Thymus (tissue), 11 donors: ENCODE results near the gene ZDHHC8. TPM values are rescaled to one million over a fixed set of nuclear protein-coding genes. Genes with fewer than 3 reads are reported as not detected.

Experiments used
- DNase-seq, 9 donors: peaks; one replicate each; pipeline ENCODE4 v3.0.0-alpha.2; 2013; ENCODE audit warnings: low spot score in 9 of 9, low read depth in 6 of 9, missing footprints in 1 of 9
- H3K27ac ChIP-seq, 2 donors: one replicate each; pipeline ENCODE4 v1.5.1; 2013; ENCODE audit warnings: control low read depth in 1 of 2, low read depth in 1 of 2, low read length in 1 of 2, mild to moderate bottlenecking in 1 of 2, moderate library complexity in 1 of 2
- H3K27me3 ChIP-seq, 2 donors: one replicate each; pipeline ENCODE4 v1.5.1; 2013; ENCODE audit warnings: low read length in 1 of 2; ENCODE audit not compliant: control insufficient read depth in 2 of 2, insufficient read depth in 1 of 2
- H3K36me3 ChIP-seq, 2 donors: one replicate each; pipeline ENCODE4 v1.5.1; 2013; ENCODE audit warnings: low read length in 1 of 2, mild to moderate bottlenecking in 1 of 2, moderate library complexity in 1 of 2; ENCODE audit not compliant: control insufficient read depth in 2 of 2, insufficient read depth in 2 of 2
- H3K4me1 ChIP-seq, 2 donors: one replicate each; pipeline ENCODE4 v1.5.1; 2013; ENCODE audit warnings: low read length in 2 of 2; ENCODE audit not compliant: control insufficient read depth in 2 of 2, insufficient read depth in 2 of 2
- H3K4me3 ChIP-seq, 2 donors: one replicate each; pipeline ENCODE4 v1.5.1; 2013; ENCODE audit warnings: low read length in 2 of 2, control low read depth in 1 of 2, mild to moderate bottlenecking in 1 of 2
- H3K9me3 ChIP-seq, 2 donors: one replicate each; pipeline ENCODE4 v1.5.1; 2013; ENCODE audit warnings: low read length in 1 of 2, mild to moderate bottlenecking in 1 of 2; ENCODE audit not compliant: control insufficient read depth in 2 of 2, insufficient read depth in 1 of 2
- WGBS: extraction: QIAGEN DNeasy Blood & Tissue Kit; methylation state at CpG from one replicate; pipeline ENCODE4 v1.1.7; 2013; 5-methylcytosine and 5-hydroxymethylcytosine counted together
- polyA plus RNA-seq: library from polyadenylated mRNA; stranded (reverse); fragments of 200-250 nt; gene quantifications from one replicate; pipeline ENCODE4 v1.2.3, GENCODE V29; 2013
- total RNA-seq: library from RNA; stranded (reverse); fragments of 120-200 nt; gene quantifications from one replicate; pipeline ENCODE4 v1.2.4, GENCODE V29; 2013
- donor health status: healthy.

Gene ZDHHC8
- total and polyA plus RNA-seq, 2 donors = 7.2 to 35.1 TPM

- 97% methylated on average over 14 of the region's 14 CpGs for WGBS
- Histone ChIP-seq H3K4me1 (peaks cover 4 to 30% of the 10 kb centered on the region in 2 donors), H3K9me3 (peaks cover 0 to 3% of the 10 kb centered on the region in 2 donors), H3K4me3 (no peak overlapping the region), H3K27me3 (no peaks in the 10 kb centered on the region), H3K27ac (no peak overlapping the region), H3K36me3 (peaks cover 75 to 84% of the 10 kb centered on the region in 2 donors)
- DNase-seq = no peak
These were observed 44.0 kb upstream of the ZDHHC8 start for GRCh38 chr22:20087319-20088262.

DNA sequence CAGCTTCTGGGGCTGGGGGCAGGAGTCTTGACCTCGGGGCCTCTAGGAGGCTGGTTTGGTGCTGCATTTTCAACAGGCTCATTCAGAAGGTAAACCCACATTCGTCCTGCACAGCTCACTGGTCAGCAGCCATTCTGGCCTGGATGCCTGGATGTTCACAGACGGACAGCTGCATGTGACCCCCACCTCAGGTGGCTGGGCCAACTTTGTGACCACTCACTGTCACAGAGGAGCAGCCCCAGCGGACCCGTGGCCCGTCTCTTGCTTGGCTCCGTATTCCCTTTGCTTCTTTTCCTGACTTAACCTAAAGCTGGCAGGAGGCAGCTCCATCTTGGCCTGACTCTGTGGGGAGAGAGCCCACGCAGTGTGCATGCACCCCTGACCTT lies 43.3 kb upstream of the ZDHHC8 start:
- Histone ChIP-seq H3K36me3 (peaks cover 78 to 84% of the 10 kb centered on the region in 2 donors), H3K4me1 (peaks cover 0 to 23% of the 10 kb centered on the region in 2 donors), H3K27me3 (no peaks in the 10 kb centered on the region), H3K4me3 (no peak overlapping the region), H3K9me3 (peaks cover 0 to 3% of the 10 kb centered on the region in 2 donors), H3K27ac (no peak overlapping the region)
- DNase-seq = no peak
- 97% methylated on average over 8 of the region's 8 CpGs for whole genome bisulfite sequencing

DNA sequence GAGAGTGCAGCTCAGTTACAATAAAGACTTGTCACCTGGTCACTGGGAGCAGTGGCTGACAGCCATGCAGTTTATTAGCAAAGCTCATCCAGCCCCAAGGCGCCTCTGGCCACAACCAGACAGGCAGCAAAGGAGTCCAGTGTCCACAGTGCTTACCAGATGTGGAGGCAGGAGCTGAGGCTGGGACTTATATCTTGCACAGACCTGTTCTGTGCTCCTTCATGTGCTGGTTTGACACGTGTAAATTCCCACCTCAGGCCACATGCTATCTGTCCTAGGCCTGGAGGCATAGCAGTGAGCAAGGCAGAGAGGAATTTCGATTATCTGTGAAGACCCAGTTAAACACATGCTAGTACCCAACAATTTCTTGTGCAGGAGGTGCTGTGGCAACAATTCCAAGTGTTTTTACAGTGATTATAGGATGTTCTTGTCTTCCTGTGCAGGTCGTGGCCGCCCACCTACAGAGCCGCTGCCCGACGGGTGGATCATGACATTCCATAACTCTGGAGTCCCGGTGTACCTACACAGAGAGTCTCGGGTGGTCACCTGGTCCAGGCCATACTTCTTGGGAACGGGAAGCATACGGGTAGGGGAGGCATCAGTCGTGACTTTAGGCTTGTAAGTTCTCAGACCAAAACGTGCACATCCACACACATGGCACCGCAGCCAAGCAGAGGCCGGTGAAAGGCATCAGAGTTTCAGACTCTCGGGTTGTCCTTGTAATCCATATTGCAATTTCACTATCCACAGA lies 42.2 kb upstream of the ZDHHC8 start:
- H3K4me3 ChIP-seq = no peak overlapping the region
- 98% methylated on average over 17 of the region's 17 CpGs for WGBS
- H3K36me3 ChIP-seq = peaks cover 90 to 96% of the 10 kb centered on the region in 2 donors
- H3K9me3 ChIP-seq = peaks cover 0 to 3% of the 10 kb centered on the region in 2 donors
- peaks cover 0 to 16% of the 10 kb centered on the region in 2 donors for H3K4me1 ChIP-seq
- H3K27me3 ChIP-seq = no peaks in the 10 kb centered on the region
- DNase-seq = no peak
- H3K27ac ChIP-seq = no peak overlapping the region

DNA sequence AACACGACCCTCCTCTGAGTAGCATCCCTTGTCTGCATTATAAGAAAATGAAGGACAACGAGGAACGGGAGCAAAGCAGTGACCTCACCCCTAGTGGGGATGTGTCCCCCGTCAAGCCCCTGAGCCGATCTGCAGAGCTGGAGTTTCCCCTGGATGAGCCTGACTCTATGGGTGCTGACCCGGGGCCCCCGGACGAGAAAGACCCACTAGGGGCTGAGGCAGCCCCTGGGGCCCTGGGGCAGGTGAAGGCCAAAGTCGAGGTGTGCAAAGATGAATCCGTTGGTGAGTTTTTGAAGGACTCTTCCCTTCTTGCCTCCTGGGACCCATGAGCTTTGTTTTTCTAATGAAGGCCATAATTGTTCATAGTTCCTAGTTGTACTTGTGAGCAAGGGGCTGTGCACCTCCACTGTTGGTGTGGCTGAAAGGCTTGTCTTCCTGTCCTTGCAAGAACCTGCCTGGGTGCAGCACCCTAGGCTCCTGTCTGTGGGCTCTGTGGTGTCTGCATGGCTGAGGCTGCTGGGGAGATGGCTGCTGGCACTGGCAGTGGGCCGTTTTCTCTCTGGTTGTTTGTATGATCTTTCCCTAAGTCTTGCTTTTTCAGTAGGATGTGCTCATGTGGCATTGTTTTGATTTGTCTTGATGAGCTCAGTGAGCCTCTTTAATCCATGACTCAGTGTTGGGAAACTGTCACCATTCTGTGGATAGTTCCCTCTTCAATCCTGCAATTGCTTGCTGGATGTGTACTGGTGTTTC lies 41.5 kb upstream of the ZDHHC8 start:
- Histone ChIP-seq H3K9me3 (peaks cover 0 to 4% of the 10 kb centered on the region in 2 donors), H3K36me3 (peaks cover 97% of the 10 kb centered on the region in 2 donors), H3K4me1 (peaks cover 0 to 8% of the 10 kb centered on the region in 2 donors), H3K4me3 (no peak overlapping the region), H3K27ac (no peak overlapping the region), H3K27me3 (no peaks in the 10 kb centered on the region)
- 97% methylated on average over 11 of the region's 11 CpGs for WGBS
- no peak for DNase-seq

- DNase-seq = no peak
- no peak overlapping the region for H3K27ac ChIP-seq
- H3K36me3 ChIP-seq = peaks cover 99 to 100% of the 10 kb centered on the region in 2 donors
- H3K4me3 ChIP-seq = no peak overlapping the region
- WGBS = 90% methylated on average over 9 of the region's 9 CpGs
- H3K27me3 ChIP-seq = no peaks in the 10 kb centered on the region
- H3K9me3 ChIP-seq = peaks cover 0 to 5% of the 10 kb centered on the region in 2 donors
- peaks cover 0 to 8% of the 10 kb centered on the region in 2 donors for H3K4me1 ChIP-seq
These were observed 40.8 kb upstream of the ZDHHC8 start for GRCh38 chr22:20090730-20091240.

GRCh38 chr22:20091690-20092476 lies 39.7 kb upstream of the ZDHHC8 start:
- Histone ChIP-seq H3K9me3 (peaks cover 3 to 5% of the 10 kb centered on the region in 2 donors), H3K36me3 (peaks cover 97 to 99% of the 10 kb centered on the region in 2 donors), H3K4me3 (no peak overlapping the region), H3K27ac (no peak overlapping the region), H3K27me3 (no peaks in the 10 kb centered on the region), H3K4me1 (peaks cover 0 to 7% of the 10 kb centered on the region in 2 donors)
- no peak for DNase-seq
- 97% methylated on average over 16 of the region's 16 CpGs for WGBS

DNA sequence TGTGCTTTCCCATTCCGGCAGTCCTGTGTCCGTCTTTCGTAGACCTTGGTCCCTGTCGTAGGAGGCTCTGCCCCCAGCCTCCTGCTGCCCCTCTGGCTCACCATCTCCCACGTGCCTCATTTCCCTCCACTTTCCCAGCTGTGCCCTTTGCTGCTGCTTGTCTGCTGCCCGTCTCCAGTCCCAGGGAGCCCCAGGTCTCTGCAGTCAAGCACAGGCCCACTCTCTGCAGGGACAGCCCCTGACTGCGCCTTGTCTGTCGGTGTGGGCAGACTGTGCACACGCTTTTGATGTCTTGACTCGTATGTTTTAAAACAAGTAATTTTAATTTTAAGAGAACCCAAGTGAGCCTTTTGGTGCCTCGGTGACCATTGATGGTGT lies 39.1 kb upstream of the ZDHHC8 start:
- Histone ChIP-seq H3K27ac (no peak overlapping the region), H3K9me3 (peaks cover 3 to 5% of the 10 kb centered on the region in 2 donors), H3K36me3 (peaks cover 91 to 99% of the 10 kb centered on the region in 2 donors), H3K4me1 (peaks cover 0 to 4% of the 10 kb centered on the region in 2 donors), H3K27me3 (no peaks in the 10 kb centered on the region), H3K4me3 (no peak overlapping the region)
- no peak for DNase-seq
- 98% methylated on average over 11 of the region's 11 CpGs for WGBS
